Measurements from ENCODE around the gene CNTROB.

- no peak for TF ChIP-seq CTCF (conservative IDR thresholded peaks at IDR 0.05; ENCODE audit: low read length)
- no peak for TF ChIP-seq EZH2phosphoT487 (IDR thresholded peaks at IDR 0.05; ENCODE audit: borderline replicate concordance, low read depth, low read length)
Measured at GRCh38 chr17:7971651-7972050, 39.6 kb downstream of the CNTROB start.
